ENCODE measurements around the gene LAPTM4A.
"Not testable (repeated sequence)": the region's sequence is repeated elsewhere in the genome, so short reads cannot be mapped to it uniquely, and the experiment has no call there.

The LAPTM4A gene

GRCh38 chr2:20050646-20051531 is 539 bp downstream of the LAPTM4A start:
- no peak for DNase-seq (ENCODE audit: low read depth in 2 of 2)

GRCh38 chr2:20050104-20050645 is 1.3 kb downstream of the LAPTM4A start:
- DNase-seq (ENCODE audit: low read depth in 2 of 2): no peak

- DNase-seq (ENCODE audit: low read depth in 2 of 2): no peak
Observed at GRCh38 chr2:20049637-20050036, 1.8 kb downstream of the LAPTM4A start.

GRCh38 chr2:20048488-20049448 is 2.7 kb downstream of the LAPTM4A start:
- no peak for DNase-seq (ENCODE audit: low read depth in 2 of 2)

GRCh38 chr2:20045712-20046292 is 5.6 kb downstream of the LAPTM4A start:
- not testable (repeated sequence) for DNase-seq (ENCODE audit: low read depth in 2 of 2)

GRCh38 chr2:20044778-20045177 is 6.7 kb downstream of the LAPTM4A start:
- DNase-seq (ENCODE audit: low read depth in 2 of 2): no peak

- DNase-seq (ENCODE audit: low read depth in 2 of 2): no peak
Observed at GRCh38 chr2:20042531-20042930, 8.9 kb downstream of the LAPTM4A start.

- no peak for DNase-seq (ENCODE audit: low read depth in 2 of 2)
Observed at GRCh38 chr2:20040489-20041172, 10.8 kb downstream of the LAPTM4A start.

GRCh38 chr2:20037660-20038059 is 13.8 kb downstream of the LAPTM4A start:
- no peak for DNase-seq (ENCODE audit: low read depth in 2 of 2)

GRCh38 chr2:20035955-20036666 is 15.3 kb downstream of the LAPTM4A start:
- DNase-seq (ENCODE audit: low read depth in 2 of 2): no peak

GRCh38 chr2:20034821-20035220 is 16.6 kb downstream of the LAPTM4A start:
- no peak for DNase-seq (ENCODE audit: low read depth in 2 of 2)

GRCh38 chr2:20034218-20034617 is 17.2 kb downstream of the LAPTM4A start:
- DNase-seq (ENCODE audit: low read depth in 2 of 2): no peak

GRCh38 chr2:20033322-20033721 is 18.1 kb downstream of the LAPTM4A start:
- DNase-seq (ENCODE audit: low read depth in 2 of 2): no peak

GRCh38 chr2:20030224-20030623 is 21.2 kb downstream of the LAPTM4A start:
- no peak for DNase-seq (ENCODE audit: low read depth in 2 of 2)

- no peak for DNase-seq (ENCODE audit: low read depth in 2 of 2)
Observed at GRCh38 chr2:20027705-20028434, 23.6 kb downstream of the LAPTM4A start.

- no peak for DNase-seq (ENCODE audit: low read depth in 2 of 2)
Observed at GRCh38 chr2:20027260-20027677, 24.2 kb downstream of the LAPTM4A start.

GRCh38 chr2:20025065-20025786 is 26.2 kb downstream of the LAPTM4A start:
- no peak for DNase-seq (ENCODE audit: low read depth in 2 of 2)

GRCh38 chr2:20023688-20024087 is 27.7 kb downstream of the LAPTM4A start:
- DNase-seq (ENCODE audit: low read depth in 2 of 2): no peak

- no peak for DNase-seq (ENCODE audit: low read depth in 2 of 2)
Observed at GRCh38 chr2:20021405-20022009, 29.9 kb downstream of the LAPTM4A start.
